ENCODE results near the gene DCTD.

The DCTD gene

GRCh38 chr4:182894681-182895275, 22.4 kb downstream of the DCTD start:
- H3K4me1 ChIP-seq (ENCODE audit: low read length): no peaks in the 10 kb centered on the region
- H3K9me2 ChIP-seq (replicated peaks; ENCODE audit: insufficient read depth, low read length): no peaks in the 10 kb centered on the region
- H3K4me2 ChIP-seq (ENCODE audit: low read depth, low read length): no peak overlapping the region
- no peaks in the 10 kb centered on the region for H3F3A ChIP-seq (ENCODE audit: insufficient read depth, low read length)
- TF ChIP-seq EZH2 (optimal IDR thresholded peaks at IDR 0.05; ENCODE audit: low read depth, low read length): no peak
- no peaks in the 10 kb centered on the region for H3K9me3 ChIP-seq (replicated peaks; ENCODE audit: insufficient read depth, low read length)
- no peak overlapping the region for H3K9ac ChIP-seq (ENCODE audit: low read length)
- no peak overlapping the region for H2AFZ ChIP-seq (ENCODE audit: low read length)
- no peak for DNase-seq
- no peak overlapping the region for H3K27ac ChIP-seq (ENCODE audit: low read length)
- H4K20me1 ChIP-seq (ENCODE audit: insufficient read depth, low read length): no peaks in the 10 kb centered on the region
- no peaks in the 10 kb centered on the region for H3K27me3 ChIP-seq (replicated peaks; ENCODE audit: insufficient read depth, low read length)
- no peak overlapping the region for H3K4me3 ChIP-seq (ENCODE audit: low read length)
- H3K79me2 ChIP-seq (ENCODE audit: low read length): peaks cover 4% of the 10 kb centered on the region
- peaks cover 5% of the 10 kb centered on the region; the same call in 1 of the 2 replicates for H3K36me3 ChIP-seq (replicated peaks; ENCODE audit: insufficient read depth, low read length)

GRCh38 chr4:182893474-182894080, 23.6 kb downstream of the DCTD start:
- Histone ChIP-seq H3K4me2 (ENCODE audit: low read depth, low read length) (no peak overlapping the region), H3K4me1 (ENCODE audit: low read length) (no peaks in the 10 kb centered on the region), H3F3A (ENCODE audit: insufficient read depth, low read length) (no peaks in the 10 kb centered on the region), H3K9me3 (replicated peaks; ENCODE audit: insufficient read depth, low read length) (no peaks in the 10 kb centered on the region), H3K36me3 (replicated peaks; ENCODE audit: insufficient read depth, low read length) (peaks cover 5% of the 10 kb centered on the region; the same call in 1 of the 2 replicates), H4K20me1 (ENCODE audit: insufficient read depth, low read length) (no peaks in the 10 kb centered on the region), H3K27me3 (replicated peaks; ENCODE audit: insufficient read depth, low read length) (no peaks in the 10 kb centered on the region), H3K9ac (ENCODE audit: low read length) (no peak overlapping the region), H3K79me2 (ENCODE audit: low read length) (peaks cover 4% of the 10 kb centered on the region), H3K9me2 (replicated peaks; ENCODE audit: insufficient read depth, low read length) (no peaks in the 10 kb centered on the region), H3K4me3 (ENCODE audit: low read length) (no peak overlapping the region), H3K27ac (ENCODE audit: low read length) (no peak overlapping the region), H2AFZ (ENCODE audit: low read length) (no peak overlapping the region)
- no peak for DNase-seq
- TF ChIP-seq EZH2phosphoT487 (IDR thresholded peaks at IDR 0.05; ENCODE audit: low read length): no peak
- no peak for TF ChIP-seq EZH2 (optimal IDR thresholded peaks at IDR 0.05; ENCODE audit: low read depth, low read length)
- TF ChIP-seq CTCF (IDR thresholded peaks at IDR 0.05; ENCODE audit: low read length): no peak

- Histone ChIP-seq H3K4me2 (ENCODE audit: low read depth, low read length) (no peak overlapping the region), H3K36me3 (replicated peaks; ENCODE audit: insufficient read depth, low read length) (peaks cover 5% of the 10 kb centered on the region; the same call in 1 of the 2 replicates), H4K20me1 (ENCODE audit: insufficient read depth, low read length) (no peaks in the 10 kb centered on the region)
Observed at GRCh38 chr4:182893047-182893446, 24.1 kb downstream of the DCTD start.

More at GRCh38 chr4:182893047-182893446, 24.1 kb downstream of the DCTD start:
- Histone ChIP-seq H3K9me2 (replicated peaks; ENCODE audit: insufficient read depth, low read length) (no peaks in the 10 kb centered on the region), H3K9ac (ENCODE audit: low read length) (no peak overlapping the region), H3F3A (ENCODE audit: insufficient read depth, low read length) (no peaks in the 10 kb centered on the region), H3K9me3 (replicated peaks; ENCODE audit: insufficient read depth, low read length) (no peaks in the 10 kb centered on the region), H3K79me2 (ENCODE audit: low read length) (peaks cover 4% of the 10 kb centered on the region), H3K4me3 (ENCODE audit: low read length) (no peak overlapping the region), H3K4me1 (ENCODE audit: low read length) (no peaks in the 10 kb centered on the region), H3K27ac (ENCODE audit: low read length) (no peak overlapping the region), H3K27me3 (replicated peaks; ENCODE audit: insufficient read depth, low read length) (no peaks in the 10 kb centered on the region), H2AFZ (ENCODE audit: low read length) (no peak overlapping the region)
- TF ChIP-seq EZH2phosphoT487 (IDR thresholded peaks at IDR 0.05; ENCODE audit: low read length): no peak
- no peak for TF ChIP-seq EZH2 (optimal IDR thresholded peaks at IDR 0.05; ENCODE audit: low read depth, low read length)
- no peak for TF ChIP-seq CTCF (IDR thresholded peaks at IDR 0.05; ENCODE audit: low read length)
- DNase-seq: no peak

All from MM.1S (cell line).